ENCODE results near the gene FILIP1L. TPM values are rescaled to one million over a fixed set of nuclear protein-coding genes. Genes with fewer than 3 reads are reported as not detected.
A peak's percentile ranks its signal among the peaks of the same experiment; 100 is the strongest.

The FILIP1L gene
- total RNA-seq, 4 donors from 2014 or later, result 113 to 149 (median 122) TPM

DNA sequence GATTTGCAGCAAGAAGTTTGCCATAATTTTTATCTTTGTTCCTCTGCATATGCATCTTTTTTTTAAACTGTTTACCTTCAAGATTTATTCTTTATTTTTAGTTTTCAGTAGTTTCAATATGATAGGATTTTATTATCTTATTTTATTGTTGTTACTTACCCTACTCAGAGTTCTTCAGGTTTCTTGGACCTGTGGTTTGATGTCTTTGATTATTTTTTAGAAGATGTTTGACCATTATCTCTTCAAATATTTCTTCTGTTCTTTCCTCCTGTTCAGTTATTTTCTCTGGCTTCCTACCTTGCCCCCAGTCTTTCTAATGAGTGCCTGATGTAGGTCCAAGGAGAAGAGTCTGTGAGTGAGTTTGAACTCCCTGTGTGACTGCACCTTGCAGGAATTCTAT lies 137.7 kb downstream of the FILIP1L start:
- H3K27me3 ChIP-seq, result no peaks in the 10 kb centered on the region
- no peak overlapping the region for H3K27ac ChIP-seq
- H3K4me1 ChIP-seq, result peaks cover 0 to 35% (median 2%) of the 10 kb centered on the region in 3 donors
- H3K36me3 ChIP-seq, result no peaks in the 10 kb centered on the region
- H3K4me3 ChIP-seq, result no peak overlapping the region
- TF ChIP-seq POLR2AphosphoS5 (IDR thresholded peaks at IDR 0.05) (no peak), POLR2A (IDR thresholded peaks at IDR 0.05) (no peak), EP300 (IDR thresholded peaks at IDR 0.05) (no peak)
- TF ChIP-seq, protein P1, sequence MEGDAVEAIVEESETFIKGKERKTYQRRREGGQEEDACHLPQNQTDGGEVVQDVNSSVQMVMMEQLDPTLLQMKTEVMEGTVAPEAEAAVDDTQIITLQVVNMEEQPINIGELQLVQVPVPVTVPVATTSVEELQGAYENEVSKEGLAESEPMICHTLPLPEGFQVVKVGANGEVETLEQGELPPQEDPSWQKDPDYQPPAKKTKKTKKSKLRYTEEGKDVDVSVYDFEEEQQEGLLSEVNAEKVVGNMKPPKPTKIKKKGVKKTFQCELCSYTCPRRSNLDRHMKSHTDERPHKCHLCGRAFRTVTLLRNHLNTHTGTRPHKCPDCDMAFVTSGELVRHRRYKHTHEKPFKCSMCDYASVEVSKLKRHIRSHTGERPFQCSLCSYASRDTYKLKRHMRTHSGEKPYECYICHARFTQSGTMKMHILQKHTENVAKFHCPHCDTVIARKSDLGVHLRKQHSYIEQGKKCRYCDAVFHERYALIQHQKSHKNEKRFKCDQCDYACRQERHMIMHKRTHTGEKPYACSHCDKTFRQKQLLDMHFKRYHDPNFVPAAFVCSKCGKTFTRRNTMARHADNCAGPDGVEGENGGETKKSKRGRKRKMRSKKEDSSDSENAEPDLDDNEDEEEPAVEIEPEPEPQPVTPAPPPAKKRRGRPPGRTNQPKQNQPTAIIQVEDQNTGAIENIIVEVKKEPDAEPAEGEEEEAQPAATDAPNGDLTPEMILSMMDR (IDR thresholded peaks at IDR 0.05), result no peak
- ATAC-seq, result no peak
- H3K9me3 ChIP-seq, result no peaks in the 10 kb centered on the region

DNA sequence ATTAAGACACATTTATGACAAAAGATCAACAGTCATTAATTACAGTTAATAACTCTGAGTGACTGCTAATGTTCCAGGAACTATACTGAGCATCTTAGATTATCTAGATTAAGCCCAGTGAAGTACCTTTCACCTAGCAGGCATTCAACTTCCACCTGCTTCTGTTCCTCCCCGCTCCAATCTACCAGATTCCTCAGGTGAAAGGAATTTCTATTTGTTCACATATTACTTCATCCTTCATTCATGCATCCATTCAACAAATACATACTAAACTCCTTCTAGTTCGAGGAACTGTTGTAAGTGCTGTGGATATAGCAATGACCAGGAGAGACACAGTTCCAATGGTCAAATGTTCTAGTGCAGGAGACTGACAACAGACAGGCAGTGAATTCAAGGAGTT lies 139.3 kb downstream of the FILIP1L start:
- Histone ChIP-seq H3K27ac (no peak overlapping the region), H3K36me3 (no peaks in the 10 kb centered on the region), H3K4me1 (peaks cover 0 to 24% (median 2%) of the 10 kb centered on the region in 3 donors), H3K9me3 (no peaks in the 10 kb centered on the region), H3K27me3 (no peaks in the 10 kb centered on the region), H3K4me3 (no peak overlapping the region)
- 74 to 84% methylated on average over 2 of the region's 2 CpGs for WGBS, 2 donors (ENCODE audit: low coverage in 1 of 2)
- no peak for TF ChIP-seq EP300 (IDR thresholded peaks at IDR 0.05)
- no peak for TF ChIP-seq POLR2A (IDR thresholded peaks at IDR 0.05)
- TF ChIP-seq POLR2AphosphoS5 (IDR thresholded peaks at IDR 0.05), result no peak
- TF ChIP-seq, protein P1 (IDR thresholded peaks at IDR 0.05), result no peak
- ATAC-seq, result no peak

GRCh38 chr3:99972380-99973104 lies 141.8 kb downstream of the FILIP1L start:
- Histone ChIP-seq H3K4me3 (no peak overlapping the region), H3K27me3 (no peaks in the 10 kb centered on the region), H3K27ac (peak overlapping the region; percentile 43 to 70 (median 56)), H3K4me1 (peaks cover 0 to 29% (median 2%) of the 10 kb centered on the region in 3 donors), H3K36me3 (no peaks in the 10 kb centered on the region), H3K9me3 (no peaks in the 10 kb centered on the region)
- peak; percentile 40 for ATAC-seq
- TF ChIP-seq POLR2AphosphoS5 (IDR thresholded peaks at IDR 0.05) (peak; percentile 8), EP300 (IDR thresholded peaks at IDR 0.05) (no peak)
- WGBS, 2 donors (ENCODE audit: low coverage in 1 of 2), result 21 to 51% methylated on average over 5 to 6 of the region's 8 CpGs

DNA sequence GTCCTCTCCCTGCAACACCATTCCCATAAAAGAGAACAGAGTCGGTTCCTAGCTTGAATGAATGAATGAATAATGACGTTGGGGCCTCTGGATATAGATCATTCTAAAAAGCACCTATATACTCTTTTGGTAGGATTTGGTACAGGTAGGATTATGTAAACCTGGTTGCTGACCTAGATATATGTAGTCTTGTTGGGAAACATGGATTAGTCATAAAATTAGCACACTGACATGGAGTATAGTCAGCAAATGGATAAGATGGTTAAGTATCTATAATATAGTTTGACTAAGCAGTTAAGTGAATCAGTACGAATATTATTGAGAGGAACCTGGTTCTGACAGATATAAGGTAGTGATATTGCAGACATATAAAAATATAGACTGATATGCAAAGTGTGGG lies 142.5 kb downstream of the FILIP1L start:
- Histone ChIP-seq H3K27ac (peak overlapping the region in 3 of 4 donors; percentile 56 to 70 (median 56)), H3K36me3 (no peaks in the 10 kb centered on the region), H3K9me3 (no peaks in the 10 kb centered on the region), H3K4me3 (no peak overlapping the region), H3K27me3 (no peaks in the 10 kb centered on the region), H3K4me1 (peaks cover 0 to 37% (median 5%) of the 10 kb centered on the region in 3 donors)
- WGBS, 2 donors (ENCODE audit: low coverage in 1 of 2), result 87 to 97% methylated on average over 3 of the region's 3 CpGs
- no peak for ATAC-seq
- TF ChIP-seq POLR2AphosphoS5 (IDR thresholded peaks at IDR 0.05) (no peak), POLR2A (IDR thresholded peaks at IDR 0.05) (no peak), EP300 (IDR thresholded peaks at IDR 0.05) (no peak)
- TF ChIP-seq, protein P1 (IDR thresholded peaks at IDR 0.05), result no peak

GRCh38 chr3:99970198-99970597 lies 144.1 kb downstream of the FILIP1L start:
- no peaks in the 10 kb centered on the region for H3K27me3 ChIP-seq
- WGBS, 2 donors (ENCODE audit: low coverage in 1 of 2), result 100% methylated on average over 1 of the region's 1 CpG; no CpG with 5 or more reads in 1 of the 2 donors
- TF ChIP-seq, protein P1 (IDR thresholded peaks at IDR 0.05), result no peak
- TF ChIP-seq POLR2A (IDR thresholded peaks at IDR 0.05), result no peak
- no peak for TF ChIP-seq EP300 (IDR thresholded peaks at IDR 0.05)
- TF ChIP-seq POLR2AphosphoS5 (IDR thresholded peaks at IDR 0.05), result no peak
- no peaks in the 10 kb centered on the region for H3K36me3 ChIP-seq
- no peak for ATAC-seq
- no peaks in the 10 kb centered on the region for H3K9me3 ChIP-seq
- peaks cover 3 to 52% (median 13%) of the 10 kb centered on the region in 3 donors for H3K4me1 ChIP-seq
- no peak overlapping the region for H3K27ac ChIP-seq
- H3K4me3 ChIP-seq, result no peak overlapping the region
